Ovary (tissue), 9 donors: Measurements from ENCODE around the gene VAPB. TPM values are rescaled to one million over a fixed set of nuclear protein-coding genes. Genes with fewer than 3 reads are reported as not detected.

Source experiments
- DNase-seq, 5 donors: peaks; one replicate each; pipeline ENCODE4 v3.0.0-alpha.2; 2019 to 2020
- H3K27ac ChIP-seq, 2 donors: fragments of 200-600 bp; one replicate each; pipeline versions ENCODE4 v1.5.1 to v1.8.0; 2019 to 2022
- H3K27me3 ChIP-seq: fragments of 200-600 bp; one replicate; pipeline ENCODE4 v1.8.0; 2022
- H3K36me3 ChIP-seq: fragments of 200-600 bp; sonication (generic); one replicate; pipeline ENCODE4 v1.5.1; 2019
- H3K4me1 ChIP-seq: one replicate; pipeline ENCODE4 v1.8.1; 2013; ENCODE audit warnings: mild to moderate bottlenecking, moderate library complexity; ENCODE audit not compliant: insufficient read depth
- H3K4me3 ChIP-seq: fragments of 200-600 bp; sonication (generic); one replicate; pipeline ENCODE4 v1.5.1; 2017
- H3K9me3 ChIP-seq, 2 donors: fragments of 200-600 bp in 1 of 2; sonication (generic) in 1 of 2; one replicate each; pipeline versions ENCODE4 v1.5.1 to v1.8.1; 2013 to 2019; ENCODE audit warnings: mild to moderate bottlenecking in 1 of 2, moderate library complexity in 1 of 2
- CTCF ChIP-seq, 3 donors: fragments of 450-650 bp in 2 of 3; fragments of 200-600 bp in 1 of 3; IDR thresholded peaks; one replicate each; pipeline versions ENCODE4 v1.5.1 to v1.8.0; 2016 to 2022; ENCODE audit warnings: antibody characterized with exemption in 3 of 3, mild to moderate bottlenecking in 1 of 3
- EP300 ChIP-seq: sonication (generic); formaldehyde crosslinking; IDR thresholded peaks from one replicate; pipeline ENCODE4 v1.6.1; 2017; ENCODE audit warnings: antibody characterized with exemption
- POLR2A ChIP-seq: fragments of 450-650 bp; IDR thresholded peaks from one replicate; pipeline ENCODE4 v1.6.1; 2017; ENCODE audit warnings: antibody characterized with exemption, mild to moderate bottlenecking, moderate library complexity
- WGBS, 3 donors: extraction: QIAGEN DNeasy Blood & Tissue Kit in 1 of 3; methylation state at CpG; one replicate each; pipeline versions ENCODE4 v1.1.5 to v1.1.7; 2013 to 2017; 5-methylcytosine and 5-hydroxymethylcytosine counted together
- intact Hi-C, 4 donors: fragments of 100-400 bp; cut with DNase I; formaldehyde crosslinking; loops; one replicate each; pipeline versions ENCODE4 v1.11.0 to v1.15.1; 2022 to 2023
- polyA plus RNA-seq, 2 donors: library from polyadenylated mRNA; stranded (reverse); fragments of 200-250 nt in 1 of 2; fragments of 350-450 nt in 1 of 2; fragmentation: Illumina TruSeq in 1 of 2; extraction: RNeasy Lipid Tissue Mini Kit (QIAGEN cat#74804) in 1 of 2; gene quantifications; one replicate each; pipeline ENCODE4 v1.2.3, GENCODE V29; 2013 to 2014
- total RNA-seq, 7 donors: library from RNA; depleted of rRNA in 2 of 7; stranded (reverse); fragments of >200 nt in 2 of 7; fragmentation: NEBNext Ultra II Directional in 3 of 7; extraction: Animal tissue kit (Norgen Biotek cat#: 25700) in 3 of 7; gene quantifications; one replicate each; pipeline versions ENCODE4 v1.1.0 to v1.2.4, GENCODE V29; 2016 to 2023
- donor health status: DM: no; HTN: no; CAD: no; lungs with moderate emphysema.
- donor health status: DM: no; HTN: no; CAD: no.
- donor health status: Bipolar disorder and iron deficiency.
- donor health status: DM: yes; HTN: yes; CAD: no.
- donor health status: DM: no; HTN: no; CAD: no.
- donor health status: DM: yes; HTN: yes; CAD: no.

Gene VAPB
- total and polyA plus RNA-seq, 9 donors, result 11.8 to 81.6 (median 47.5) TPM

- no peak overlapping the region for H3K4me3 ChIP-seq
- no peaks in the 10 kb centered on the region for H3K9me3 ChIP-seq
- no peaks in the 10 kb centered on the region for H3K4me1 ChIP-seq
- no peaks in the 10 kb centered on the region for H3K27me3 ChIP-seq
- no peaks in the 10 kb centered on the region for H3K36me3 ChIP-seq
- no peak for TF ChIP-seq POLR2A
- H3K27ac ChIP-seq, result no peak overlapping the region
- no peak for DNase-seq
- intact Hi-C loops, result no loop called here
- WGBS, 3 donors, result 95 to 99% (median 97%) methylated on average over 2 of the region's 2 CpGs
Measured at GRCh38 chr20:58416835-58417234, 27.8 kb downstream of the VAPB start.

- intact Hi-C loops, result no loop called here
- DNase-seq, result no peak
- Histone ChIP-seq H3K4me3 (no peak overlapping the region), H3K4me1 (no peaks in the 10 kb centered on the region), H3K27me3 (no peaks in the 10 kb centered on the region), H3K27ac (no peak overlapping the region), H3K9me3 (no peaks in the 10 kb centered on the region), H3K36me3 (no peaks in the 10 kb centered on the region)
- no peak for TF ChIP-seq CTCF (IDR thresholded peaks at IDR 0.05)
- TF ChIP-seq POLR2A, result no peak
- no peak for TF ChIP-seq EP300
- 87 to 91% (median 90%) methylated on average over 3 of the region's 3 CpGs for WGBS, 3 donors
Measured at GRCh38 chr20:58417438-58417837, 28.4 kb downstream of the VAPB start.

- H3K9me3 ChIP-seq, result no peaks in the 10 kb centered on the region
- no peak overlapping the region for H3K27ac ChIP-seq
- intact Hi-C loops, result no loop called here
- no peaks in the 10 kb centered on the region for H3K4me1 ChIP-seq
- no peaks in the 10 kb centered on the region for H3K36me3 ChIP-seq
- H3K27me3 ChIP-seq, result no peaks in the 10 kb centered on the region
- TF ChIP-seq CTCF (IDR thresholded peaks at IDR 0.05), result no peak
- no peak for TF ChIP-seq POLR2A
- TF ChIP-seq EP300, result no peak
- 70 to 83% (median 73%) methylated on average over 5 of the region's 5 CpGs for WGBS, 3 donors
- no peak overlapping the region for H3K4me3 ChIP-seq
- DNase-seq, result no peak
Measured at GRCh38 chr20:58418949-58419748, 30.1 kb downstream of the VAPB start.

- Histone ChIP-seq H3K4me3 (no peak overlapping the region), H3K36me3 (no peaks in the 10 kb centered on the region), H3K27ac (no peak overlapping the region), H3K9me3 (no peaks in the 10 kb centered on the region), H3K4me1 (no peaks in the 10 kb centered on the region), H3K27me3 (no peaks in the 10 kb centered on the region)
- no peak for DNase-seq
- 57 to 85% (median 83%) methylated on average over 5 of the region's 5 CpGs for WGBS, 3 donors
- TF ChIP-seq POLR2A (no peak), CTCF (IDR thresholded peaks at IDR 0.05) (no peak), EP300 (no peak)
- intact Hi-C loops, result no loop called here
Measured at GRCh38 chr20:58420798-58421496, 31.9 kb downstream of the VAPB start.

- no peak overlapping the region for H3K27ac ChIP-seq
Measured at GRCh38 chr20:58421497-58421850, 32.4 kb downstream of the VAPB start.

More at GRCh38 chr20:58421497-58421850, 32.4 kb downstream of the VAPB start:
- H3K9me3 ChIP-seq, result no peaks in the 10 kb centered on the region
- no peaks in the 10 kb centered on the region for H3K4me1 ChIP-seq
- WGBS, 3 donors, result 61 to 66% (median 64%) methylated on average over 1 of the region's 1 CpG
- no peak overlapping the region for H3K4me3 ChIP-seq
- no peaks in the 10 kb centered on the region for H3K27me3 ChIP-seq
- TF ChIP-seq EP300, result no peak
- no peak for TF ChIP-seq CTCF (IDR thresholded peaks at IDR 0.05)
- no peak for TF ChIP-seq POLR2A
- DNase-seq, result no peak
- intact Hi-C loops, result no loop called here
- no peaks in the 10 kb centered on the region for H3K36me3 ChIP-seq
